ENCODE measurements around the gene CCT2.

CCT2 gene

DNA sequence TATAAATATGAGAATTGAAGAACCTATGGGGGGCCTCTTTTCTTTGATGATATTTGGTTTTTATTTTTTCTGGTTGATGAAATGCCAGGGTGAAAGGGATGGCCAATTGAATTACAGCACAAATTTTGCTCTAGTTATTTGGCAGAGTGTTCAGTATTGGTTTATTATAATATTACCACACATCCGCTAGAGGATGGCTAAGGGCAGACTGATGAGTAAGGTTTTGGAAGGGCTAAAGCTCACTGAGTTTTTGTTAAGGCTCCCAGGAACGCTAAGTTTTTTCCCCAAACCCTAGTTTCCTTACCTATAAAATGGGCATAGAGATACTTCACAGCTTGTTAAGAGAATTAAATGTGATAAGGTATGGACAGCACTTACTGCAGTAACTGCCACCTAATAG, 59.8 kb downstream of the CCT2 start:
- DNase-seq: no peak

DNA sequence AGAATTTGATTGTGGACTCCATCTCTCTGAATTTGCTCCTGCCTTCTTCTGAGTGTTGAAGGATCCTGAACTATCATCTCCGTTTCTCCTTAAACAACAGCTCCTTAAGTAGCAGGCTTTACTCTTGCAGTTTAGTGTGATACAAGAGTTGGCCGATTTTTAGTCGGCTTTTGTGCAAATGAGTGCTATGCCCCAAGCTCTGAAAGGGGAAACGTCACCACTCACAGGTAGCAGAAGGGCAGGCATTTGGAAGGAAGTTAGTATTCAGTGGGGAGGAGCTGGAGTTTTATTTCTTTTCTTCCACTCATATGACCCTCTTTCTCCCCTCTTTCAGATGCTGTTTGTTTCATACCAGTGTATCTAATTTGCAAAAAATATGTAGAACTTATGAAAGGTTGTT, 61.9 kb downstream of the CCT2 start:
- no peak for DNase-seq

DNA sequence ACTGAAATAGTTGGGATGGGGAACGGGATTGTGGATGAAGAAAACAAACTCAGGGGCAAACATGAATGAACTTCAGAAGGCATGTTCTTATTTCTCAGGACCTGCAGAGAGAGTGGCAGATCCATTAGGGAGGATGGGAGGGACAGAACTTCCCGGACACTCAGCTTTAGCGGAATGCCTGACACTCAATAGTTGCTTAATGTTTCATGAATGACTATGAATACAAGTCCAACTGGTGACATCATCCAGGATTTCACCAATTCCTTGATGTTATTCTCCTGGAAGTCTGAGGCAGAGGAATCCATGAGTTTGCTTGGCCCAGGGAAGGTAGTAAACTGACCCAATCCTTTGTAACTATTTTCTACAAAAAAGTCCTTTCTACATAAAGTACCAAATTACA, 63.2 kb downstream of the CCT2 start:
- no peak for DNase-seq

- no peak for DNase-seq
Observed at GRCh38 chr12:69649529-69649928, 64.3 kb downstream of the CCT2 start.

Data from GDM1 (cell line).